Frontal cortex (tissue), 4 donors: ENCODE data around the gene FBXL19. TPM values are rescaled to one million over a fixed set of nuclear protein-coding genes. Genes with fewer than 3 reads are reported as not detected.
A peak's percentile ranks its signal among the peaks of the same experiment; 100 is the strongest.

ENCODE experiments used
- DNase-seq, 2 donors: peaks; one replicate each; pipeline ENCODE4 v3.0.0; 2012; ENCODE audit warnings: low spot score in 2 of 2
- FAIRE-seq: peaks from 2 replicates; lab custom pipeline; 2012; peaks lifted over from hg19 to GRCh38; lab: Jason Lieb, UNC
- total RNA-seq: library from RNA; depleted of rRNA; stranded (reverse); fragments of >200 nt; gene quantifications from one replicate; pipeline ENCODE4 v1.2.3, GENCODE V29; 2014
- donor health status: control.
- donor health status: control.
- donor health status: control.

Gene FBXL19
- total RNA-seq, 1 donor from 2014 or later: 66.4 TPM

- no peak for FAIRE-seq
Observed at GRCh38 chr16:30956601-30957455, 33.5 kb downstream of the FBXL19 start.

GRCh38 chr16:30957456-30958174 lies 34.2 kb downstream of the FBXL19 start, which contains the start of gene SETD1A:
TSS of gene SETD1A (plus strand) at chr16:30957754. CDS start at chr16:30958732, 978 bp downstream.
- FAIRE-seq (no peak), DNase-seq (peak; percentile 98 to 99)

More at GRCh38 chr16:30956601-30957455, 33.5 kb downstream of the FBXL19 start:
- DNase-seq: peak; percentile 74 to 83

- FAIRE-seq (no peak), DNase-seq (no peak)
Observed at GRCh38 chr16:30958175-30959079, 35.1 kb downstream of the FBXL19 start.

GRCh38 chr16:30961384-30961783 lies 38.0 kb downstream of the FBXL19 start:
- FAIRE-seq (no peak), DNase-seq (no peak)

GRCh38 chr16:30963925-30964511 lies 40.6 kb downstream of the FBXL19 start:
- DNase-seq: no peak
- no peak for FAIRE-seq

- no peak for FAIRE-seq
- DNase-seq: no peak
Observed at GRCh38 chr16:30964574-30965226, 41.3 kb downstream of the FBXL19 start.

- FAIRE-seq: no peak
- DNase-seq: no peak
Observed at GRCh38 chr16:30965436-30965835, 42.1 kb downstream of the FBXL19 start.

- FAIRE-seq (no peak), DNase-seq (no peak)
Observed at GRCh38 chr16:30966033-30966619, 42.8 kb downstream of the FBXL19 start.

DNA sequence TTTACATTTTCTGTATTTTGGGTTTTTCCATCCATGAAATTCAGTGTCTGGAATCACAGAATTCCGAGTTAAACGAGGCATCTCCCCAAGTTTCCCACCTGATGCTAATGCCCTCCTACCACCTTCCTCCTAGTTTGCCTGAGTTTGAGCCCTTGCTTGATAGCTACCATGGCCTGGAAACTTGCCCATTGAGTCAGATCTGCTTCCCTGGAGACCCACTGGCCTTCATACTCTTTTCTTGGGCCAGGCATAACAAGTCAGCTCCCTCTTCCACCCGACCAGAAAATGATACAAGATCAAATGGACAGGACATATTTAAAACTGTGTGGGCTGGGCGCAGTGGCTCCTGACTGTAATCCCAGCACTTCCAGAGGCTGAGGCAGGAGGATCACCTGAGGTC lies 44.4 kb downstream of the FBXL19 start:
- FAIRE-seq: no peak
- no peak for DNase-seq

DNA sequence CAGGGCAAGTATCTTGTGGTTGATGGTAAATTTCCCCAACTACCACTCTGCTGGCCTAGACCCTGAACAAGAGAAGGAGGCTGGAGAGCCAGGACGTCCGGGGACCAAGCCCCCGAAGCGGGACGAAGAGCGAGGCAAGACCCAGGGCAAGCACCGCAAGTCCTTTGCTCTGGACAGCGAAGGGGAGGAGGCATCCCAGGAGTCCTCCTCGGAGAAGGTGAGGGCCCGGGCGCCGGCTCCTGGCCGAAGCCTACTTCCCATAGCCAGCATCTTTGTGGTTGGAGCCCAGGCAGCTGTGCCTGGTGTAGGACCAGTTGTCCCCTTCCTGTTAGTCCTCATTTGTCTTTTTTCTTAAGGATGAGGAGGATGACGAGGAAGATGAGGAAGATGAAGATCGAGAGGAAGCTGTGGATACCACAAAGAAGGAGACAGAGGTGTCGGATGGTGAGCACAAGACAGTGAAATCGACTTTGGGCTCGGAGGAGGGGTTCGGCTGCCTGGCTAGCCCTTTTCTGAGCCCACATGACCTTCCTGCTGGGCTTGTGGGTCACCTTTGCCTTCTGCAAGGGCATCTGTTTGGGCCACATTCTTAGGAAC lies 46.0 kb downstream of the FBXL19 start:
- DNase-seq (no peak), FAIRE-seq (no peak)

- DNase-seq (no peak), FAIRE-seq (no peak)
Observed at GRCh38 chr16:30971298-30971697, 47.9 kb downstream of the FBXL19 start.

GRCh38 chr16:30972872-30973271 lies 49.5 kb downstream of the FBXL19 start:
- FAIRE-seq (no peak), DNase-seq (no peak)

- FAIRE-seq: no peak
- no peak for DNase-seq
Observed at GRCh38 chr16:30974348-30974747, 51.0 kb downstream of the FBXL19 start.

- no peak for DNase-seq
- no peak for FAIRE-seq
Observed at GRCh38 chr16:30976486-30976885, 53.1 kb downstream of the FBXL19 start.

DNA sequence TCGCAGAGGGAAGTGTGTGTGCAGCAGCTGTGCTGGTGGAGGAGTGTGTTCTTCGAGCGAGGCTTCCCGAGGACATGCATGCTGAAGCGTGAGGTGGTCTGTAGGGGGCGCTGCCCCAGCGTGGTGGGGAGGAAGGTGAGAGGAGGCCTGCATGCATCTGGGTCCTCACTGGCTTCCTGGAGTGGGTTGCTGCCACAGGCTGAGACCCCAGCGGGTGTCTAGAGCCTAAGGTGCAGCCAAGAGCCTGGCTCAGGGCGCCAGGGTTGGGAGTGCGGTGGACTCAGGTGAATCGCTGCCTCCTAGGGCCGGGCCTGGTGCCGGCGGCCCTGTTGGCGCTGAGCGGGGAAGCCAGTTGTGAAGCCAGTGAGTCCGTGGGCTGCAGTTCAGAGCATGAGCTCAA lies 54.1 kb downstream of the FBXL19 start:
- FAIRE-seq (no peak), DNase-seq (no peak)

GRCh38 chr16:30979170-30980022 lies 56.0 kb downstream of the FBXL19 start:
- DNase-seq: no peak
- no peak for FAIRE-seq

DNA sequence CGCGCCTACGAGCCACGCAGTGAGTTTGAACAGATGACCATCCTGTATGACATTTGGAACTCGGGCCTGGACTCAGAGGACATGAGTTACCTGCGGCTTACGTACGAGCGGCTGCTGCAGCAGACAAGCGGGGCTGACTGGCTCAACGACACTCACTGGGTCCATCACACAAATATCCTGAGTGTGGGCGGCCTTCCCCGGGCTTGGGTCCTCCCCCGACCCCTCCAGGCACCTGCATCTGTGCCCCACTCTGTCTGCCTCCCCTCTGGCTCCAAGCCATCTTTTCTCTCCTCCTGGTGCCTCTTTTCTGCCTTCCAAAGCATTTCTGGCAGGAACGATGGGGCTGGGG lies 56.6 kb downstream of the FBXL19 start:
- FAIRE-seq: no peak
- DNase-seq: no peak

DNA sequence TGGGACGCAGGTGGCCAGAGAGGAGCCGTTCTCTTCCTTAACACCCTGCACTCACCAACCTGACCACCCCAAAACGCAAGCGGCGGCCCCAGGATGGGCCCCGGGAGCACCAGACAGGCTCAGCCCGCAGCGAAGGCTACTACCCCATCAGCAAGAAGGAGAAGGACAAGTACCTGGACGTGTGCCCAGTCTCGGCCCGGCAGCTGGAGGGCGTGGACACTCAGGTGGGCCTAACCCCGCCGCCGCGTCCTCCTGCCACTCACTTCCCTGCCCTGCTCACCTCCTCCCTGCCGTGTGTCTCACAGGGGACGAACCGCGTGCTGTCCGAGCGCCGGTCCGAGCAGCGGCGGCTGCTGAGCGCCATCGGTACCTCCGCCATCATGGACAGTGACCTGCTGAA lies 57.1 kb downstream of the FBXL19 start:
- FAIRE-seq (no peak), DNase-seq (no peak)
